ENCODE measurements around the gene CACNB2. TPM values are rescaled to one million over a fixed set of nuclear protein-coding genes. Genes with fewer than 3 reads are reported as not detected.

The CACNB2 gene
- total RNA-seq, 4 donors from 2014 or later: 1.6 to 13.8 (median 5.0) TPM

- H3K27me3 ChIP-seq: no peaks in the 10 kb centered on the region
- 69 to 73% methylated on average over 4 of the region's 4 CpGs for WGBS, 2 donors
- H3K36me3 ChIP-seq: no peaks in the 10 kb centered on the region
- DNase-seq (ENCODE audit: low spot score in 2 of 2): no peak
- peaks cover 0 to 3% (median 0%) of the 10 kb centered on the region in 4 donors for H3K4me1 ChIP-seq
- TF ChIP-seq POLR2A (IDR thresholded peaks at IDR 0.05): no peak
- no peak for TF ChIP-seq CTCF (IDR thresholded peaks at IDR 0.05)
- no peak overlapping the region for H3K27ac ChIP-seq
- H3K9me3 ChIP-seq: no peaks in the 10 kb centered on the region
- H3K4me3 ChIP-seq: no peak overlapping the region
Measured at GRCh38 chr10:18235477-18235876, 95.3 kb downstream of the CACNB2 start.

GRCh38 chr10:18236756-18237155 lies 96.5 kb downstream of the CACNB2 start:
- TF ChIP-seq EP300 (IDR thresholded peaks at IDR 0.05): no peak
- TF ChIP-seq POLR2A (IDR thresholded peaks at IDR 0.05): no peak
- TF ChIP-seq CTCF (IDR thresholded peaks at IDR 0.05): no peak
- H3K36me3 ChIP-seq: no peaks in the 10 kb centered on the region

GRCh38 chr10:18238870-18239485 lies 98.8 kb downstream of the CACNB2 start:
- peaks cover 0 to 4% (median 0%) of the 10 kb centered on the region in 4 donors for H3K4me1 ChIP-seq
- no peaks in the 10 kb centered on the region for H3K27me3 ChIP-seq
- no peaks in the 10 kb centered on the region for H3K36me3 ChIP-seq
- H3K27ac ChIP-seq: no peak overlapping the region
- DNase-seq (ENCODE audit: low spot score in 2 of 2): no peak
- H3K9me3 ChIP-seq: no peaks in the 10 kb centered on the region
- TF ChIP-seq EP300 (IDR thresholded peaks at IDR 0.05) (no peak), POLR2A (IDR thresholded peaks at IDR 0.05) (no peak), CTCF (IDR thresholded peaks at IDR 0.05) (peak; percentile 29 to 56 (median 47))
- 48 to 51% methylated on average over 8 of the region's 8 CpGs for WGBS, 2 donors
- no peak overlapping the region for H3K4me3 ChIP-seq

More at GRCh38 chr10:18236756-18237155, 96.5 kb downstream of the CACNB2 start:
- peaks cover 0 to 4% (median 0%) of the 10 kb centered on the region in 4 donors for H3K4me1 ChIP-seq
- H3K4me3 ChIP-seq: no peak overlapping the region
- 43 to 44% methylated on average over 3 of the region's 3 CpGs for WGBS, 2 donors
- no peaks in the 10 kb centered on the region for H3K27me3 ChIP-seq
- no peaks in the 10 kb centered on the region for H3K9me3 ChIP-seq
- DNase-seq (ENCODE audit: low spot score in 2 of 2): no peak
- no peak overlapping the region for H3K27ac ChIP-seq

GRCh38 chr10:18240185-18240882 lies 100.1 kb downstream of the CACNB2 start:
- H3K27ac ChIP-seq: peak overlapping the region in 2 of 4 donors; percentile 29 to 65
- H3K4me3 ChIP-seq: peak overlapping the region in 1 of 4 donors; percentile 9
- peak in 1 of 2 donors; percentile 24 for DNase-seq (ENCODE audit: low spot score in 2 of 2)
- 60 to 62% methylated on average over 12 of the region's 12 CpGs for WGBS, 2 donors
- no peaks in the 10 kb centered on the region for H3K36me3 ChIP-seq
- peaks cover 0 to 7% (median 0%) of the 10 kb centered on the region in 4 donors for H3K9me3 ChIP-seq
- TF ChIP-seq CTCF (IDR thresholded peaks at IDR 0.05) (no peak), POLR2A (IDR thresholded peaks at IDR 0.05) (no peak), EP300 (IDR thresholded peaks at IDR 0.05) (peak in 1 of 2 donors; percentile 36)
- H3K27me3 ChIP-seq: no peaks in the 10 kb centered on the region
- peaks cover 0 to 4% (median 0%) of the 10 kb centered on the region in 4 donors for H3K4me1 ChIP-seq

- no peak for DNase-seq (ENCODE audit: low spot score in 2 of 2)
- Histone ChIP-seq H3K9me3 (peaks cover 0 to 7% (median 0%) of the 10 kb centered on the region in 4 donors), H3K36me3 (no peaks in the 10 kb centered on the region), H3K4me3 (no peak overlapping the region), H3K27me3 (peaks cover 0 to 6% of the 10 kb centered on the region in 2 donors), H3K4me1 (no peaks in the 10 kb centered on the region), H3K27ac (no peak overlapping the region)
- WGBS, 2 donors: 67 to 71% methylated on average over 7 of the region's 7 CpGs
- TF ChIP-seq POLR2A (IDR thresholded peaks at IDR 0.05): no peak
- TF ChIP-seq EP300 (IDR thresholded peaks at IDR 0.05): no peak
- no peak for TF ChIP-seq CTCF (IDR thresholded peaks at IDR 0.05)
Measured at GRCh38 chr10:18246967-18247366, 106.7 kb downstream of the CACNB2 start.

Data from tibial nerve (tissue), 4 donors.